Measurements from ENCODE around the gene ZRANB3. TPM values are rescaled to one million over a fixed set of nuclear protein-coding genes. Genes with fewer than 3 reads are reported as not detected.

The ZRANB3 gene
- total RNA-seq, 1 donor from 2014 or later = 3.3 TPM

- no peak for DNase-seq (ENCODE audit: low spot score)
These were observed 351.3 kb downstream of the ZRANB3 start for GRCh38 chr2:135179689-135180088.

GRCh38 chr2:135175177-135175576 is 355.8 kb downstream of the ZRANB3 start:
- no peak for DNase-seq (ENCODE audit: low spot score)

GRCh38 chr2:135174810-135175093 is 356.3 kb downstream of the ZRANB3 start:
- DNase-seq (ENCODE audit: low spot score) = no peak

GRCh38 chr2:135174049-135174809 is 356.8 kb downstream of the ZRANB3 start:
- DNase-seq (ENCODE audit: low spot score) = no peak

- no peak for DNase-seq (ENCODE audit: low spot score)
These were observed 360.9 kb downstream of the ZRANB3 start for GRCh38 chr2:135169900-135170753.

- DNase-seq (ENCODE audit: low spot score) = no peak
These were observed 362.7 kb downstream of the ZRANB3 start for GRCh38 chr2:135168204-135168856.

GRCh38 chr2:135167273-135167672 is 363.7 kb downstream of the ZRANB3 start:
- no peak for DNase-seq (ENCODE audit: low spot score)

GRCh38 chr2:135164431-135164830 is 366.6 kb downstream of the ZRANB3 start:
- no peak for DNase-seq (ENCODE audit: low spot score)

- DNase-seq (ENCODE audit: low spot score) = no peak
These were observed 367.1 kb downstream of the ZRANB3 start for GRCh38 chr2:135163901-135164300.

GRCh38 chr2:135163306-135163705 is 367.7 kb downstream of the ZRANB3 start:
- DNase-seq (ENCODE audit: low spot score) = no peak

GRCh38 chr2:135162786-135163185 is 368.2 kb downstream of the ZRANB3 start:
- no peak for DNase-seq (ENCODE audit: low spot score)

GRCh38 chr2:135162377-135162776 is 368.6 kb downstream of the ZRANB3 start:
- no peak for DNase-seq (ENCODE audit: low spot score)

- no peak for DNase-seq (ENCODE audit: low spot score)
These were observed 371.8 kb downstream of the ZRANB3 start for GRCh38 chr2:135159191-135159590.

GRCh38 chr2:135157856-135158255 is 373.2 kb downstream of the ZRANB3 start:
- DNase-seq (ENCODE audit: low spot score) = no peak

GRCh38 chr2:135154962-135155361 is 376.1 kb downstream of the ZRANB3 start:
- no peak for DNase-seq (ENCODE audit: low spot score)

- no peak for DNase-seq (ENCODE audit: low spot score)
These were observed 378.7 kb downstream of the ZRANB3 start for GRCh38 chr2:135152361-135152760.

- no peak for DNase-seq (ENCODE audit: low spot score)
These were observed 379.4 kb downstream of the ZRANB3 start for GRCh38 chr2:135151615-135152014.

- no peak for DNase-seq (ENCODE audit: low spot score)
These were observed 380.3 kb downstream of the ZRANB3 start for GRCh38 chr2:135150725-135151124.

- DNase-seq (ENCODE audit: low spot score) = no peak
These were observed 381.8 kb downstream of the ZRANB3 start for GRCh38 chr2:135149251-135149650.

- DNase-seq (ENCODE audit: low spot score) = no peak
These were observed 386.7 kb downstream of the ZRANB3 start for GRCh38 chr2:135144343-135144742.

- no peak for DNase-seq (ENCODE audit: low spot score)
These were observed 388.7 kb downstream of the ZRANB3 start for GRCh38 chr2:135142323-135142722.

- DNase-seq (ENCODE audit: low spot score) = no peak
These were observed 390.4 kb downstream of the ZRANB3 start for GRCh38 chr2:135140606-135141005.
